Upper lobe of left lung (tissue), 6 donors: ENCODE data around the gene PI16. TPM values are rescaled to one million over a fixed set of nuclear protein-coding genes. Genes with fewer than 3 reads are reported as not detected.

ENCODE experiments used
- ATAC-seq, 2 donors: fragments of 200-7000 bp; cut with Tn5 transposase; one replicate each; pipeline ENCODE4 v1.9.1; 2022; ENCODE audit warnings: mild to moderate bottlenecking in 2 of 2, moderate library complexity in 2 of 2; ENCODE audit not compliant: low FRiP score in 2 of 2
- DNase-seq, 2 donors: peaks; one replicate each; pipeline ENCODE4 v3.0.0-alpha.2; 2019 to 2020
- H3K27ac ChIP-seq, 4 donors: fragments of 200-600 bp; sonication (generic); one replicate each; pipeline ENCODE4 v1.5.1; 2016 to 2019
- H3K27me3 ChIP-seq, 4 donors: fragments of 200-600 bp; sonication (generic); one replicate each; pipeline ENCODE4 v1.5.1; 2017 to 2019
- H3K36me3 ChIP-seq, 4 donors: fragments of 200-600 bp; sonication (generic); one replicate each; pipeline ENCODE4 v1.5.1; 2016 to 2019
- H3K4me1 ChIP-seq, 4 donors: fragments of 200-600 bp; sonication (generic); one replicate each; pipeline ENCODE4 v1.5.1; 2018 to 2019
- H3K4me3 ChIP-seq, 4 donors: fragments of 200-600 bp; sonication (generic); one replicate each; pipeline ENCODE4 v1.5.1; 2017 to 2019; ENCODE audit warnings: mild to moderate bottlenecking in 2 of 4, moderate library complexity in 1 of 4
- H3K9me3 ChIP-seq, 4 donors: fragments of 200-600 bp; sonication (generic); one replicate each; pipeline ENCODE4 v1.5.1; 2018 to 2019
- CTCF ChIP-seq, 6 experiments: fragments of 450-650 bp in 4 of 6; fragments of 200-600 bp in 2 of 6; sonication (generic) in 2 of 6; IDR thresholded peaks; one replicate each; pipeline ENCODE4 v1.5.1; 2016 to 2019; ENCODE audit warnings: antibody characterized with exemption in 6 of 6
- EP300 ChIP-seq, 4 donors: sonication (generic); formaldehyde crosslinking; IDR thresholded peaks; one replicate each; pipeline ENCODE4 v1.5.1; 2017; ENCODE audit warnings: antibody characterized with exemption in 4 of 4, control low read depth in 2 of 4
- POLR2A ChIP-seq, 4 donors: fragments of 450-650 bp; IDR thresholded peaks; one replicate each; pipeline ENCODE4 v1.5.1; 2016 to 2017; ENCODE audit warnings: antibody characterized with exemption in 4 of 4, mild to moderate bottlenecking in 2 of 4
- POLR2AphosphoS5 ChIP-seq, 2 donors: sonication (generic); formaldehyde crosslinking; IDR thresholded peaks; one replicate each; pipeline ENCODE4 v1.5.1; 2017; ENCODE audit warnings: antibody characterized with exemption in 2 of 2
- WGBS, 2 donors: methylation state at CpG; one replicate each; pipeline ENCODE4 v1.1.5; 2017 to 2018; 5-methylcytosine and 5-hydroxymethylcytosine counted together
- total RNA-seq, 6 donors: library from RNA; depleted of rRNA in 4 of 6; stranded (reverse); fragments of >200 nt in 4 of 6; gene quantifications; one replicate each; pipeline versions ENCODE4 v1.1.0 to v1.2.1, GENCODE V29; 2016 to 2021
- donor health status: DM: no; HTN: no; CAD: no; lungs with moderate emphysema.
- donor health status: DM: no; HTN: yes; CAD: no; lungs with severe emphysema.

PI16 gene
- total RNA-seq, 6 donors from 2014 or later: 0.44 to 78.9 (median 4.7) TPM; not detected in 1

DNA sequence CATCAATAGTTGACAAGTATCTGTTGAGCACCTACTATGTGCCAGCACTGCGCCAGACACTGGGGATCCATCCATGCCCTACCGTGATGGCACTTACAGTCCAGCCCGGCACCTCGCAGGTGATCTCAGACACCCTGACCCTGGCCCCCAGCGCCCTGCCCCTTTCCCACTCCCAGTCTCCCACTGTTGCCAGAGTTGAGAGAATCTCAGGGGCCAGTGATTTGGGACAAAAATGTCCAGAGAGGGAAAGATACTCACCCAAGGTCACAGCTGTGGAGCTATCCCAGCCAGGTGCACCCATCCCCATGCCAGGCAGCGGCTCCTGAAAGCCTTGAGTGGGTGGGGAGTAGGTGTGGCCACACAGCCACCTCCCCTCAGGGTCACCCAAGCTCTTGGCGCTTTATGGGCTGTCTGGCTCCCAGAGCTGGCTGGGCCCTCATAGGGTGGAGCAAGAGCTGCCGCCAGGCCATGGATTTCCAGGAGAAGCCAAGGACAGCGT is 3.3 kb downstream of the PI16 start:
- TF ChIP-seq EP300 (IDR thresholded peaks at IDR 0.05) (no peak), POLR2AphosphoS5 (IDR thresholded peaks at IDR 0.05) (no peak), POLR2A (IDR thresholded peaks at IDR 0.05) (no peak), CTCF (IDR thresholded peaks at IDR 0.05) (no peak)
- H3K4me1 ChIP-seq: peaks cover 3 to 13% (median 5%) of the 10 kb centered on the region in 4 donors
- H3K27ac ChIP-seq: no peak overlapping the region
- 82 to 87% methylated on average over 8 to 9 of the region's 9 CpGs for WGBS, 2 donors
- peak in 1 of 2 donors; percentile 51 for ATAC-seq
- H3K27me3 ChIP-seq: no peaks in the 10 kb centered on the region
- no peak overlapping the region for H3K4me3 ChIP-seq
- peak in 1 of 2 donors; percentile 8 for DNase-seq
- H3K36me3 ChIP-seq: no peaks in the 10 kb centered on the region
- no peaks in the 10 kb centered on the region for H3K9me3 ChIP-seq

DNA sequence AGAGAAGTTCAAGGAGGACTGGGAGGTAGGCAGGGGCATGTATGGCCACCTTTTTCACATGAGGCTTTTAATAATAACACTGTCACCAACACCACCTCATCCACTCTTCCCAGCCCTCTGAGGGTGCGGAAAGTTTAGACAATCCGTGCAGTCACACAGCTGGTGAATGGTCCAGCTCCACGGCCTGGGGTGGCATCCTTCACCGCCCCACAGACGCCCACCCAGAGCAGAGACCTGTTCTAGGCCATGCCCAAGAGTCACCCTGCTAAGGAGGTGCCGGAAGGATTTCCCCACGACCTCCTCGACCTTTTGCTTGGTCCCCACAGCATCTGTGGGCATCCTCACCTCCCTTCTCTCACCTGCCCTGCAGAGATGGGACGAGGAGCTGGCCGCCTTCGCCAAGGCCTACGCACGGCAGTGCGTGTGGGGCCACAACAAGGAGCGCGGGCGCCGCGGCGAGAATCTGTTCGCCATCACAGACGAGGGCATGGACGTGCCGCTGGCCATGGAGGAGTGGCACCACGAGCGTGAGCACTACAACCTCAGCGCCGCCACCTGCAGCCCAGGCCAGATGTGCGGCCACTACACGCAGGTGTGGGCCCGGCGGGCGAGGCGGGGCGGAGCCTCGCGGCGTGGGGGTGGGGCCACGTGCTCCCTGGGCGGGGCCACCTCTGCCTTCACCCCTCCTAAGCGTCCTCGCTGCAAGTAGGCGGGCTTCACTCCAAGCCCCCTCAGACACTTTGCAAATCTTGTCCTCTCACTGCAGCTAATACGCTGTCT is 4.4 kb downstream of the PI16 start:
- DNase-seq: peak in 1 of 2 donors; percentile 83
- TF ChIP-seq POLR2A (IDR thresholded peaks at IDR 0.05) (no peak), POLR2AphosphoS5 (IDR thresholded peaks at IDR 0.05) (no peak), EP300 (IDR thresholded peaks at IDR 0.05) (no peak), CTCF (IDR thresholded peaks at IDR 0.05) (no peak)
- 87 to 92% methylated on average over 24 to 44 of the region's 44 CpGs for WGBS, 2 donors
- no peaks in the 10 kb centered on the region for H3K9me3 ChIP-seq
- no peaks in the 10 kb centered on the region for H3K27me3 ChIP-seq
- no peaks in the 10 kb centered on the region for H3K36me3 ChIP-seq
- H3K27ac ChIP-seq: no peak overlapping the region
- no peak for ATAC-seq
- peaks cover 10 to 23% (median 13%) of the 10 kb centered on the region in 4 donors for H3K4me1 ChIP-seq
- H3K4me3 ChIP-seq: no peak overlapping the region

GRCh38 chr6:36959555-36960250 is 5.2 kb downstream of the PI16 start:
- no peak for ATAC-seq
- peak in 1 of 2 donors; percentile 50 for DNase-seq
- Histone ChIP-seq H3K4me3 (no peak overlapping the region), H3K4me1 (peaks cover 17 to 30% (median 21%) of the 10 kb centered on the region in 4 donors), H3K9me3 (no peaks in the 10 kb centered on the region), H3K27ac (no peak overlapping the region), H3K36me3 (no peaks in the 10 kb centered on the region), H3K27me3 (no peaks in the 10 kb centered on the region)
- 91 to 92% methylated on average over 17 of the region's 17 CpGs for WGBS, 2 donors
- TF ChIP-seq EP300 (IDR thresholded peaks at IDR 0.05) (no peak), CTCF (IDR thresholded peaks at IDR 0.05) (no peak), POLR2A (IDR thresholded peaks at IDR 0.05) (no peak), POLR2AphosphoS5 (IDR thresholded peaks at IDR 0.05) (no peak)

DNA sequence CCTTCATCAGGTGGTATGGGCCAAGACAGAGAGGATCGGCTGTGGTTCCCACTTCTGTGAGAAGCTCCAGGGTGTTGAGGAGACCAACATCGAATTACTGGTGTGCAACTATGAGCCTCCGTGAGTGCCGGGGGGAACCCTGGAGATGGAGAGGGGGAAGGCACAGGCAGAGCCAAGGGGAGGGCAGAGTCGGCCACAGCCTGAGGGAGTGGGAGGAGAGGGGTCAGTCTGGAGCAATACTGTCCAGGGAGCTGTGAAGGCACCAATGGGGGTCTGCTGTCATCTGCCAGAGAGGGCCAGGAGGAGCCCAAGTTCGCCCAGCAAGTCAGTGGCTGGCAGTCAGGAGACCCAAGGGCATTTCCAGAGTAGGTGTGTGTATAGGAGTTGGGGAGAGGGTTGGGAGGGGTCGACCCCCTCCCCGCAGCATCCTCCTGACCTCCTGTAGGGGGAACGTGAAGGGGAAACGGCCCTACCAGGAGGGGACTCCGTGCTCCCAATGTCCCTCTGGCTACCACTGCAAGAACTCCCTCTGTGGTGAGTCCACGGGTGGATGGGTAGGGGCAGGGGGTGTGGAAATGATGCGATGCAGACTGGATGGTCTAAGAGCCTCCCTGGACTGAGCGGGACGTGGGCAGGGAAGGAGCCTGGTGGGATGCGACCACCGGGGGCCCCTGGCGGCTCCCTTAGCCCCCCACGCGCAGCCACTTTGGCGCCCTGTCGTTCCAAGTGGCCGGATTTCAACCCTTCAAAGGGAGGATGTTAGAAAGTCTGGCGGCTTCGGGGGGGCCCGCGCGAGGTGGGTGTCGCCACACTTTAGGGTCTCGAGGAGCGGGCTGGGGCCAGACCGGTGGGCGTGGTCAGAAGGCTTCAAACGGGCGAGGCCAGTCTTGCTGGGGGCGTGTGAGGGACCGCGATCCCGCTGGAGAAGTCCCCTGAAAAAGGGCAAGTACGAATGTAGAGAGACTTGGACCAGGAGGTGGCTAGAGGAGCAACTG is 7.2 kb downstream of the PI16 start:
- Histone ChIP-seq H3K4me3 (no peak overlapping the region), H3K4me1 (peaks cover 17 to 35% (median 22%) of the 10 kb centered on the region in 4 donors), H3K36me3 (peaks cover 0 to 4% (median 1%) of the 10 kb centered on the region in 4 donors), H3K9me3 (no peaks in the 10 kb centered on the region), H3K27ac (peak overlapping the region in 1 of 4 donors; percentile 18), H3K27me3 (no peaks in the 10 kb centered on the region)
- DNase-seq: peak in 1 of 2 donors; percentile 80
- TF ChIP-seq EP300 (IDR thresholded peaks at IDR 0.05) (no peak), CTCF (IDR thresholded peaks at IDR 0.05) (no peak), POLR2A (IDR thresholded peaks at IDR 0.05) (no peak), POLR2AphosphoS5 (IDR thresholded peaks at IDR 0.05) (no peak)
- ATAC-seq: no peak
- WGBS, 2 donors: 68 to 78% methylated on average over 28 to 40 of the region's 40 CpGs
